H9 (cell line): ENCODE results near the gene FOXL1. TPM values are rescaled to one million over a fixed set of nuclear protein-coding genes. Genes with fewer than 3 reads are reported as not detected.

Source experiments
- DNase-seq: peaks from one replicate; pipeline ENCODE4 v3.0.0-alpha.2; 2017
- H2AFZ ChIP-seq: one replicate; pipeline ENCODE4 v1.6.1; 2013; ENCODE audit warnings: mild to moderate bottlenecking, low read length, control low read depth, moderate library complexity
- H2AK5ac ChIP-seq: 2 replicates; pipeline ENCODE4 v1.6.1; 2013; ENCODE audit warnings: low read length, control low read depth, mixed read lengths; ENCODE audit not compliant: insufficient read length
- H2BK120ac ChIP-seq: one replicate; pipeline ENCODE4 v1.6.1; 2013; ENCODE audit warnings: low read depth, mild to moderate bottlenecking, low read length, control low read depth, inconsistent platforms; ENCODE audit not compliant: poor library complexity, severe bottlenecking
- H2BK12ac ChIP-seq: 2 replicates; pipeline ENCODE4 v1.6.1; 2013; ENCODE audit warnings: low read length, control low read depth, mixed read lengths, low read depth; ENCODE audit not compliant: insufficient read length
- H2BK15ac ChIP-seq: 2 replicates; pipeline ENCODE4 v1.6.1; 2013; ENCODE audit warnings: low read depth, low read length, control low read depth
- H2BK20ac ChIP-seq: one replicate; pipeline ENCODE4 v1.6.1; 2013; ENCODE audit warnings: low read depth, mild to moderate bottlenecking, low read length, control low read depth, inconsistent platforms; ENCODE audit not compliant: poor library complexity, severe bottlenecking
- H2BK5ac ChIP-seq: 2 replicates; pipeline ENCODE4 v1.6.1; 2013; ENCODE audit warnings: low read length, control low read depth, mixed read lengths; ENCODE audit not compliant: insufficient read length
- H3K14ac ChIP-seq: 2 replicates; pipeline ENCODE4 v1.6.1; 2013; ENCODE audit warnings: low read length, control low read depth; ENCODE audit not compliant: insufficient read depth
- H3K18ac ChIP-seq: 2 replicates; pipeline ENCODE4 v1.6.1; 2013; ENCODE audit warnings: low read depth, mild to moderate bottlenecking, mixed read lengths, low read length, control low read depth; ENCODE audit not compliant: insufficient read length
- H3K23ac ChIP-seq: 2 replicates; pipeline ENCODE4 v1.6.1; 2013; ENCODE audit warnings: low read length, control low read depth, mixed read lengths, low read depth; ENCODE audit not compliant: insufficient read length
- H3K23me2 ChIP-seq: 2 replicates; pipeline ENCODE4 v1.6.1; 2013; ENCODE audit warnings: low read depth, mild to moderate bottlenecking, mixed read lengths, low read length, control low read depth; ENCODE audit not compliant: insufficient read length, poor library complexity, severe bottlenecking
- H3K27ac ChIP-seq: 2 replicates; pipeline ENCODE4 v1.5.1; 2013; ENCODE audit warnings: low read length, control low read depth, mixed read lengths, low read depth; ENCODE audit not compliant: insufficient read length
- H3K27me3 ChIP-seq: 2 replicates; pipeline ENCODE4 v1.6.1; 2013; ENCODE audit warnings: low read length, control low read depth, inconsistent platforms; ENCODE audit not compliant: insufficient read depth
- H3K4ac ChIP-seq: 2 replicates; pipeline ENCODE4 v1.6.1; 2013; ENCODE audit warnings: low read depth, mild to moderate bottlenecking, control low read depth, inconsistent platforms, low read length, moderate library complexity
- H3K4me1 ChIP-seq: 2 replicates; pipeline ENCODE4 v1.6.1; 2013; ENCODE audit warnings: low read length, control low read depth, inconsistent platforms; ENCODE audit not compliant: insufficient read depth
- H3K4me2 ChIP-seq: 2 replicates; pipeline ENCODE4 v1.6.1; 2013; ENCODE audit warnings: low read length, control low read depth, mixed read lengths; ENCODE audit not compliant: insufficient read length, insufficient read depth
- H3K56ac ChIP-seq: 2 replicates; pipeline ENCODE4 v1.6.1; 2013; ENCODE audit warnings: low read depth, mild to moderate bottlenecking, mixed read lengths, low read length, control low read depth; ENCODE audit not compliant: insufficient read length
- H3K79me1 ChIP-seq: 2 replicates; pipeline ENCODE4 v1.6.1; 2013; ENCODE audit warnings: low read depth, mild to moderate bottlenecking, moderate library complexity, low read length, control low read depth, inconsistent platforms; ENCODE audit not compliant: insufficient read depth, poor library complexity, severe bottlenecking
- H3K79me2 ChIP-seq: 2 replicates; pipeline ENCODE4 v1.6.1; 2013; ENCODE audit warnings: low read length, control low read depth, inconsistent platforms; ENCODE audit not compliant: insufficient read depth
- H3K9ac ChIP-seq: 2 replicates; pipeline ENCODE4 v1.6.1; 2013; ENCODE audit warnings: low read length, control low read depth, mixed read lengths; ENCODE audit not compliant: insufficient read length; ENCODE audit errors: extremely low read depth
- H3K9me3 ChIP-seq: one replicate; pipeline ENCODE4 v1.6.1; 2013; ENCODE audit warnings: low read depth, low read length, inconsistent platforms; ENCODE audit not compliant: control insufficient read depth
- H3T11ph ChIP-seq: one replicate; pipeline ENCODE4 v1.6.1; 2013; ENCODE audit warnings: mild to moderate bottlenecking, low read length, control low read depth, inconsistent platforms
- H4K20me1 ChIP-seq: one replicate; pipeline ENCODE4 v1.6.1; 2013; ENCODE audit not compliant: control insufficient read depth, insufficient read length, insufficient read depth
- H4K5ac ChIP-seq: 2 replicates; pipeline ENCODE4 v1.6.1; 2013; ENCODE audit warnings: low read depth, mild to moderate bottlenecking, mixed read lengths, low read length, control low read depth; ENCODE audit not compliant: insufficient read length
- H4K8ac ChIP-seq: replicated peaks from 2 replicates; pipeline ENCODE4 v1.6.1; 2013; ENCODE audit warnings: low read length, control low read depth, mixed read lengths, low read depth; ENCODE audit not compliant: insufficient read length
- H4K91ac ChIP-seq: 2 replicates; pipeline ENCODE4 v1.6.1; 2013; ENCODE audit warnings: low read depth, mild to moderate bottlenecking, moderate library complexity, mixed read lengths, low read length, control low read depth; ENCODE audit not compliant: insufficient read length
- H3K27ac Mint-ChIP-seq, 3 experiments: 2 replicates in 2 of 3; 3 replicates in 1 of 3; pipeline ENCODE4 v1.8.0; 2020 to 2021; ENCODE audit warnings: mixed read lengths in 3 of 3, mild to moderate bottlenecking in 1 of 3, moderate library complexity in 1 of 3
- H3K27me3 Mint-ChIP-seq: 2 replicates; pipeline ENCODE4 v1.8.0; 2021; ENCODE audit warnings: low read depth, mild to moderate bottlenecking, moderate library complexity, mixed read lengths
- H3K36me3 Mint-ChIP-seq, 3 experiments: 2 replicates in 2 of 3; 3 replicates in 1 of 3; pipeline ENCODE4 v1.8.0; 2020 to 2021; ENCODE audit warnings: low read depth in 3 of 3, mixed read lengths in 3 of 3; ENCODE audit not compliant: insufficient read depth in 1 of 3
- H3K4me1 Mint-ChIP-seq, 2 experiments: 2 replicates each; pipeline ENCODE4 v1.8.0; 2020; ENCODE audit warnings: mixed read lengths in 2 of 2
- H3K4me3 Mint-ChIP-seq, 2 experiments: 2 replicates in 1 of 2; 3 replicates in 1 of 2; pipeline ENCODE4 v1.8.0; 2020 to 2021; ENCODE audit warnings: mild to moderate bottlenecking in 2 of 2, mixed read lengths in 2 of 2, moderate library complexity in 1 of 2
- H3K9me3 Mint-ChIP-seq, 2 experiments: 2 replicates in 1 of 2; 3 replicates in 1 of 2; pipeline ENCODE4 v1.8.0; 2020; ENCODE audit warnings: mild to moderate bottlenecking in 2 of 2, mixed read lengths in 2 of 2, moderate library complexity in 1 of 2
- WGBS: extraction: QIAGEN DNeasy Blood & Tissue Kit; methylation state at CpG from one replicate; pipeline ENCODE4 v1.1.7; 2013; ENCODE audit warnings: missing lambda C conversion rate, low lambda C conversion rate, mixed read lengths; ENCODE audit not compliant: insufficient read length; ENCODE audit errors: extremely low coverage; 5-methylcytosine and 5-hydroxymethylcytosine counted together
- total RNA-seq: library from RNA; stranded (reverse); gene quantifications from 2 replicates; pipeline ENCODE4 v1.2.1, GENCODE V29; 2021
- TF ChIP-seq, protein P1 (sequence below): fragments of 200-600 bp; sonication (generic); conservative IDR thresholded peaks from 3 replicates; pipeline ENCODE4 v1.8.0; 2021; ENCODE audit warnings: antibody characterized with exemption, mild to moderate bottlenecking

FOXL1 gene
- total RNA-seq, 1 experiment from 2014 or later = 0.09 TPM

DNA sequence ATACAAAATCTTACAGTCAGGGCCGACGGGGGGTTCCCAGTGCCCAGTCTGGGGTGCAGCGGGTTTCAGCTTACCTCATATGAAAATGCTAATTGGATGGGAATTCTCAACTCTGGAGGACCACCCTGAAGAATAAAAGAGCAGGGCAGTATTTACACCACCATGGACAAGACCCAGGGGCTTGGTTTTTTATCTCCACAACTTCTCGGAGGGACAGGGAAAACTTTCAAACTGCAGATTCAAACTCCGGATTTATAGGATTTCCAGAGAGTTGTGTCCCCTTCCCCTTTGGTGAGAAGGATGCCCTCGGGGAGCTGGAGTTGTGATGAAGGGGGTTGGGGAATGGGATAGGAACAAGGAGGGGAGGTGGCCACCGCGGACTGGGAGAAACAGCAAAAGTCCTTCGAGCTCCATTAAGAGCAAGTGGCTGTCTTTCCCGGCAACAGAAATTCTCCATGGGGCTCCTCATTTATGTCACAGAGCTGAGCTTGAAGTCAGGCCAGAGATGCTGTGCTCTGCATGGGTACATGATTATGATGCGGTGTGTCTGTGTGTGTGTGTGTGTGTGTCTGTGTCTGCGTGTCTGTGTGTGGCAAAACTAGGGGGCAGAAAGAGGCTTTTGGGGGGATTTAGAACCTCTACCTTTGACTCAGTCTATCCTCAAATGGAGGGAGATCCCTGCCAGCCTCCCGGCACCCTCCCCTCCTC lies 15.7 kb downstream of the FOXL1 start:
- H3K27ac Mint-ChIP-seq = no peak overlapping the region
- no peaks in the 10 kb centered on the region for H3K9me3 Mint-ChIP-seq
- H2BK5ac ChIP-seq = no peak overlapping the region

More for the DNA sequence above, 15.7 kb downstream of the FOXL1 start:
- no peaks in the 10 kb centered on the region for H3K23me2 ChIP-seq
- H4K5ac ChIP-seq = no peak overlapping the region
- Mint-ChIP-seq H3K4me1 (peaks cover 0 to 10% of the 10 kb centered on the region in 2 experiments; a peak in 2 of 4 replicates), H3K4me3 (no peak overlapping the region), H3K27me3 (peaks cover 63% of the 10 kb centered on the region), H3K36me3 (no peaks in the 10 kb centered on the region)
- no peak overlapping the region for H3K56ac ChIP-seq
- H2AFZ ChIP-seq = no peak overlapping the region
- no peak overlapping the region for H4K8ac ChIP-seq
- no peaks in the 10 kb centered on the region for H3K79me2 ChIP-seq
- H2AK5ac ChIP-seq = no peak overlapping the region
- no CpG with 5 or more reads among the region's 13 CpGs for WGBS
- H3K9ac ChIP-seq = no peak overlapping the region
- no peak overlapping the region for H2BK15ac ChIP-seq
- no peak overlapping the region for H3K4ac ChIP-seq
- H4K20me1 ChIP-seq = no peaks in the 10 kb centered on the region
- H3K4me2 ChIP-seq = no peak overlapping the region
- no peak overlapping the region for H3T11ph ChIP-seq
- no peaks in the 10 kb centered on the region for H3K4me1 ChIP-seq
- H3K27ac ChIP-seq = no peak overlapping the region
- no peak overlapping the region for H2BK20ac ChIP-seq
- H3K9me3 ChIP-seq = no peaks in the 10 kb centered on the region
- no peak for DNase-seq
- H4K91ac ChIP-seq = no peak overlapping the region
- no peak overlapping the region for H3K18ac ChIP-seq
- H3K27me3 ChIP-seq = no peaks in the 10 kb centered on the region
- no peak overlapping the region for H2BK120ac ChIP-seq
- no peak overlapping the region for H2BK12ac ChIP-seq
- TF ChIP-seq, protein P1, sequence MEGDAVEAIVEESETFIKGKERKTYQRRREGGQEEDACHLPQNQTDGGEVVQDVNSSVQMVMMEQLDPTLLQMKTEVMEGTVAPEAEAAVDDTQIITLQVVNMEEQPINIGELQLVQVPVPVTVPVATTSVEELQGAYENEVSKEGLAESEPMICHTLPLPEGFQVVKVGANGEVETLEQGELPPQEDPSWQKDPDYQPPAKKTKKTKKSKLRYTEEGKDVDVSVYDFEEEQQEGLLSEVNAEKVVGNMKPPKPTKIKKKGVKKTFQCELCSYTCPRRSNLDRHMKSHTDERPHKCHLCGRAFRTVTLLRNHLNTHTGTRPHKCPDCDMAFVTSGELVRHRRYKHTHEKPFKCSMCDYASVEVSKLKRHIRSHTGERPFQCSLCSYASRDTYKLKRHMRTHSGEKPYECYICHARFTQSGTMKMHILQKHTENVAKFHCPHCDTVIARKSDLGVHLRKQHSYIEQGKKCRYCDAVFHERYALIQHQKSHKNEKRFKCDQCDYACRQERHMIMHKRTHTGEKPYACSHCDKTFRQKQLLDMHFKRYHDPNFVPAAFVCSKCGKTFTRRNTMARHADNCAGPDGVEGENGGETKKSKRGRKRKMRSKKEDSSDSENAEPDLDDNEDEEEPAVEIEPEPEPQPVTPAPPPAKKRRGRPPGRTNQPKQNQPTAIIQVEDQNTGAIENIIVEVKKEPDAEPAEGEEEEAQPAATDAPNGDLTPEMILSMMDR = no peak
- H3K14ac ChIP-seq = no peak overlapping the region
- H3K79me1 ChIP-seq = no peaks in the 10 kb centered on the region
- no peak overlapping the region for H3K23ac ChIP-seq
